Colonic mucosa (tissue), 4 donors: ENCODE results near the gene MEIS2. TPM values are rescaled to one million over a fixed set of nuclear protein-coding genes. Genes with fewer than 3 reads are reported as not detected.

Experiments used
- DNase-seq: peaks from one replicate; pipeline ENCODE4 v3.0.0-alpha.2; 2020
- H3K27ac ChIP-seq: fragments of 200-600 bp; one replicate; pipeline ENCODE4 v1.8.0; 2021
- H3K27me3 ChIP-seq: fragments of 200-600 bp; one replicate; pipeline ENCODE4 v1.8.0; 2021
- H3K36me3 ChIP-seq: fragments of 200-600 bp; one replicate; pipeline ENCODE4 v1.8.0; 2021
- H3K4me1 ChIP-seq: fragments of 200-600 bp; one replicate; pipeline ENCODE4 v1.8.0; 2021; ENCODE audit warnings: mild to moderate bottlenecking
- H3K4me3 ChIP-seq: fragments of 200-600 bp; one replicate; pipeline ENCODE4 v1.8.0; 2021
- H3K9ac ChIP-seq, 2 donors: one replicate each; pipeline ENCODE4 v1.7.0; 2013; ENCODE audit warnings: control low read depth in 2 of 2, low read depth in 2 of 2, low read length in 2 of 2
- H3K9me3 ChIP-seq: fragments of 200-600 bp; one replicate; pipeline ENCODE4 v1.8.0; 2021
- CTCF ChIP-seq: fragments of 200-600 bp; IDR thresholded peaks from one replicate; pipeline ENCODE4 v1.8.0; 2022; ENCODE audit warnings: antibody characterized with exemption, mild to moderate bottlenecking
- intact Hi-C: fragments of 100-400 bp; cut with DNase I; formaldehyde crosslinking; loops from one replicate; pipeline ENCODE4 v1.14.1; 2022
- total RNA-seq, 2 donors: library from RNA; stranded (reverse); fragmentation: NEBNext Ultra II Directional in 1 of 2; extraction: Animal tissue kit (Norgen Biotek cat#: 25700) in 1 of 2; gene quantifications; one replicate each; pipeline ENCODE4 v1.2.1, GENCODE V29; 2021
- donor health status: healthy.
- donor health status: DM: no; HTN: no; CAD: no.
- donor health status: DM: no; HTN: no; CAD: no.

MEIS2 gene
- total RNA-seq, 2 donors from 2014 or later, result 1.7 to 7.6 TPM

- TF ChIP-seq CTCF, result no peak
- Histone ChIP-seq H3K9ac (no peak overlapping the region), H3K4me3 (no peak overlapping the region), H3K9me3 (no peaks in the 10 kb centered on the region), H3K27ac (no peak overlapping the region), H3K27me3 (no peaks in the 10 kb centered on the region), H3K4me1 (no peaks in the 10 kb centered on the region), H3K36me3 (no peaks in the 10 kb centered on the region)
- intact Hi-C loops, result no loop called here
- DNase-seq, result no peak
Measured at GRCh38 chr15:36860792-36861191, 239.6 kb downstream of the MEIS2 start.

- Histone ChIP-seq H3K36me3 (no peaks in the 10 kb centered on the region), H3K4me1 (no peaks in the 10 kb centered on the region), H3K9me3 (no peaks in the 10 kb centered on the region), H3K27ac (no peak overlapping the region), H3K4me3 (no peak overlapping the region), H3K27me3 (no peaks in the 10 kb centered on the region), H3K9ac (no peak overlapping the region)
- no peak for DNase-seq
- no peak for TF ChIP-seq CTCF
- intact Hi-C loops, result no loop called here
Measured at GRCh38 chr15:36858423-36858822, 241.9 kb downstream of the MEIS2 start.

- DNase-seq, result no peak
- Histone ChIP-seq H3K9ac (no peak overlapping the region), H3K27me3 (no peaks in the 10 kb centered on the region), H3K4me1 (no peaks in the 10 kb centered on the region), H3K9me3 (no peaks in the 10 kb centered on the region), H3K27ac (no peak overlapping the region), H3K36me3 (no peaks in the 10 kb centered on the region), H3K4me3 (no peak overlapping the region)
- intact Hi-C loops, result no loop called here
- no peak for TF ChIP-seq CTCF
Measured at GRCh38 chr15:36856339-36856973, 243.9 kb downstream of the MEIS2 start.

GRCh38 chr15:36850864-36851263 is 249.5 kb downstream of the MEIS2 start:
- DNase-seq, result no peak
- no peaks in the 10 kb centered on the region for H3K27me3 ChIP-seq
- no peak overlapping the region for H3K27ac ChIP-seq
- no peaks in the 10 kb centered on the region for H3K4me1 ChIP-seq
- TF ChIP-seq CTCF, result no peak
- H3K36me3 ChIP-seq, result no peaks in the 10 kb centered on the region
- H3K9me3 ChIP-seq, result no peaks in the 10 kb centered on the region
- intact Hi-C loops, result no loop called here
- H3K4me3 ChIP-seq, result no peak overlapping the region
- no peak overlapping the region for H3K9ac ChIP-seq

- no peaks in the 10 kb centered on the region for H3K27me3 ChIP-seq
- no peak for TF ChIP-seq CTCF
- H3K27ac ChIP-seq, result no peak overlapping the region
- no peak overlapping the region for H3K4me3 ChIP-seq
- no peaks in the 10 kb centered on the region for H3K36me3 ChIP-seq
- intact Hi-C loops, result no loop called here
- DNase-seq, result no peak
- no peaks in the 10 kb centered on the region for H3K9me3 ChIP-seq
- H3K4me1 ChIP-seq, result no peaks in the 10 kb centered on the region
- H3K9ac ChIP-seq, result no peak overlapping the region
Measured at GRCh38 chr15:36845270-36845669, 255.1 kb downstream of the MEIS2 start.
